NCI-H187 treated with DMSO at 0.1 percent for 48 hours (cell line): ENCODE results near the gene OR1F1.
A peak's percentile ranks its signal among the peaks of the same experiment; 100 is the strongest.
"Not testable (repeated sequence)": the region's sequence is repeated elsewhere in the genome, so short reads cannot be mapped to it uniquely, and the experiment has no call there.

ENCODE experiments used
- DNase-seq: peaks from one replicate; lab custom pipeline; 2025; lab: John Stamatoyannopoulos, UW

Gene OR1F1

DNA sequence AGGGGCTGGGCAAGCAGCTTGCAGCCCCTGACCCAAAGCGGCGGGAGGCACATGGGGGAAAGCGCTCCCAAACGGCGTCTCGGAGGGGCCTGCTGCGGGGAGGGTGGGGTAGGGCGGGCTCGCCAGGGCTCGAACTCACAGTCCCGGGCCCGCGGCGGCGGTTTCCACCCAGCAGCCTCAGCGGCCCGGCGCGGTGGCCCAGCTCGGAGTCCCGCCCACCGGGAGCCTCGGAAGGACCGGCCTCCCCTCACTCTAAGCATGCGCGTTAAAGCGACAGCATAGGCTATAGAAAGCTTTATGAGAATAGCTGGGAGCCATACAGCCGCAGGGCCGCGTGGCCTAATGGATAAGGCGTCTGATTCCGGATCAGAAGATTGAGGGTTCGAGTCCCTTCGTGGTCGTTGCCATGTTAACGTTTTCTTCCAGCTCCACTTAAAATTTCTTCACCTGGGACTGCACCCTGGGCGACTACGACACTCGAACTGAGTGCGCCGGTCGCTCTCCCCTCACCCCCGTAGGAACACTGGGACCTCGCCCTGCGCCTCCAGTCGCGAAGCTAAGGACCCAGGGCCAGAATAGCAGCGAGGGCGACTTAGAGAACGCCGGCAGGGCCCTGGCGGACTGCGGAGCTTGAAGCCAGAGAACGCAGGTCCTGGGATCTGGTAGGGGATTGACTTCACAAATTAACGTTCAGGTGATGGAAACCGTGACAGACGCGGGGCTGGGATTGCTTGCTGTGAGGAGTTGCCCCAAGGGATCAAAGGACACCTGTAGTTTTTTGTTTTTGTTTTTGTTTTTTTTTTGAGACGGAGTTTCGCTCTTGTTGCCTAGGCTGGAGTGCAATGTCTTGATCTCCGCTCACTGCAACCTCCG lies 37.4 kb upstream of the OR1F1 start:
- peak; percentile 95 for DNase-seq

DNA sequence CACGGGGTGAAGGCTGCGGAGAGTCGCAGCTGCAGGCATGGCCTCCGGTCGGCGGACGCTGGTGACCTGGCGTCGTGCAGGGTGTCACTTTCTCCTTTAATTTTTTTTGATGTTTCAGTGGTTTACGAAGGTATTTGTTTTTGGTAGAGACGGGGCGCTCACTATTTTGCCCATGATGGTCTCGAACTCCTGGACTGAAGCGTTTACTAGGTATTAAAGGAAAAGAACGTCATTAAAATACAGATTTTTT lies 36.1 kb upstream of the OR1F1 start:
- no peak for DNase-seq

- DNase-seq: peak; percentile 67
Measured at GRCh38 chr16:3152277-3152990, 35.6 kb upstream of the OR1F1 start.

DNA sequence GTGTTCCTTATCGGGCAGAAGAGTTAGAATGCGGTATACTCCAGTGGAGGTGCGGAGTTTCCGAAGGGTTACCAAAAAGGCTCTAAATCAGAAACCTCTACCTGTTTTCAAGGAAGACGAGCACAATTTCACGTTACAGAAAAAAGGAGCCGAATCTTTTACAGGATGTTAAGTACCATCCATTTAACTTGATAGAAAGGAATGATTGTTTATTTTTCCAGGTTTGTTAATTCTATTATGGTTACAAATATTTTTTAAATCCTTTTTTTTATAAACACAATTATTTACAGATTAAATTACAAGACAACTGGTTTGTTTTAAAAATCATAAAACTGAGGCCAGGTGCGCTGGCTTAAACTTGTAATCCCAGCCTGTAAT lies 35.0 kb upstream of the OR1F1 start:
- no peak for DNase-seq

DNA sequence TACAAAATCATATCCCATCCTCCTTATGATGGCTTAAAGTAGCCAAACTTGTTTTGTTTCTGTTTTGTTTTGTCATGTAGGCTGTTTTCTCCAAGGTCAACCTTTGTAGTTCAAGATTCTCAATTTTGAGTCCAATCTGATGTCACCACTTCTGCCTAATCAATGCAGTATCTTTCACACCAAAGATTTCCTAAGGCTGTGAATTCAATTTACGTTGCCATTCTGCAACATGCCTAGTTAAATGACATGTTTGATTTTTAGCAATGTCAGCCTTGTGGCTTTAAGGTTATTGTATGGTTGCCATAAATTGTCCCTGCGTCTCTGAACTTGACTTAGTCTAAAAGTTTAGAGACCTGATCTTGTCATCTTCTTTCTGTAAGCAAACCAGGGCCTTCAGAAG lies 32.8 kb upstream of the OR1F1 start:
- DNase-seq: no peak

- no peak for DNase-seq
Measured at GRCh38 chr16:3155972-3156371, 32.0 kb upstream of the OR1F1 start.

DNA sequence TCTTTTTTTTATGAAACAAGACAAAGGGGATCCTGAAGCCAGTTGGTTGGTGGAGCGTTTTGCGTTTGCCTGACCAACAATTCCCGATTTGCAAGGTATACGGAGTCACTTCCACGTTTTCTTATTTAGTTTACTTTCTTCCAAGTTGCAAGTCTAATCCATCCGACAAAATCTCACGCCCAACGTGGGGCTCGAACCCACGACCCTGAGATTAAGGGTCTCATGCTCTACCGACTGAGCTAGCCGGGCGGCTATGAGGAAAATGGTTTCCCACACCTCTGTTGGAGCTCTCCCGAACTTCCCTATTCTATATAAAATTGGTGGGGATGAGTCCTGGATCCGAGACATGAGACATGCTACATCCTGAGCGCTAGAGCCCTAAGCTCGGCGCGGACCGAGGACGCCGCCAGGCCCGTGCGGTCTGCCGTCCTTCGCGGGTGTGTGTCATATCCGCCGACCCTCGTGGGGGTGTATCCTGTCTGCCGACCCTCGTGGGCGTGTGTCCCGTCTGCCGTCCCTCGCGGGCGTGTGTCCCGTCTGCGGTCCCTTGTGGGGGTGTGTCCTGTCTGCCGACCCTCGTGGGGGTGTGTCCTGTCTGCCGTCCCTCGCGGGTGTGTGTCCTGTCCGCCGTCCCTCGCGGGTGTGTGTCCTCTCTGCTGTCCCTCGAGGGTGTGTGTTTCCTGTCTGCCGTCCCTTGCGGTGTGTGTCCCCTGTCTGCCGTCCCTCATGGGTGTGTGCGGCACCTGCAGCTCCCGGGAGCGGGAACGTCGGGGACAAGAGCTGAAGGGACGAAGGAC lies 30.6 kb upstream of the OR1F1 start:
- peak; percentile 58 for DNase-seq

DNA sequence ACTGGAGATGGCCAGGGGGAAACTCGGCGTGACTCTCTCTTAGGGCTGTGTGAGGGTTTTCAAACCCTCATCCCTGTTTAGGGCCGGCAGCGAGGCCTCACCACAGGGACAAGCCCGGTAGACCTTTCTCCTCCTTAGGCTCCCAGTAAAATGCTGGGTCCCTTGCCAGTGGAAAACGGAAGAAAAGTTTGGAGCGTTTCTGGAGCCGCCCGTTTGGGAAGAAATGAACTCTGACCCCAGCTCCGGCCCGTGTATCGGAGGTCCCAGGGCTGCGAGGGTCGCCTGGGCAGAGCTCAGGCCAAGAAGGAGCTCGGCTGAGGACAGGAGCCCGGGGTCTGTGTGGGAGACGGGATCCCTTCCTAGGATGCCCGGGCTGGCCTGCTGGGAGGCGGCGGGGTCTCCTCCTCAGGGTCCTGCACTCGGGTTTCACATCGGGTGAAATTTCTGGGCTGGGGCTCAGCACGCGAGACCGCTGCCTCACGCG lies 29.9 kb upstream of the OR1F1 start:
- no peak for DNase-seq

DNA sequence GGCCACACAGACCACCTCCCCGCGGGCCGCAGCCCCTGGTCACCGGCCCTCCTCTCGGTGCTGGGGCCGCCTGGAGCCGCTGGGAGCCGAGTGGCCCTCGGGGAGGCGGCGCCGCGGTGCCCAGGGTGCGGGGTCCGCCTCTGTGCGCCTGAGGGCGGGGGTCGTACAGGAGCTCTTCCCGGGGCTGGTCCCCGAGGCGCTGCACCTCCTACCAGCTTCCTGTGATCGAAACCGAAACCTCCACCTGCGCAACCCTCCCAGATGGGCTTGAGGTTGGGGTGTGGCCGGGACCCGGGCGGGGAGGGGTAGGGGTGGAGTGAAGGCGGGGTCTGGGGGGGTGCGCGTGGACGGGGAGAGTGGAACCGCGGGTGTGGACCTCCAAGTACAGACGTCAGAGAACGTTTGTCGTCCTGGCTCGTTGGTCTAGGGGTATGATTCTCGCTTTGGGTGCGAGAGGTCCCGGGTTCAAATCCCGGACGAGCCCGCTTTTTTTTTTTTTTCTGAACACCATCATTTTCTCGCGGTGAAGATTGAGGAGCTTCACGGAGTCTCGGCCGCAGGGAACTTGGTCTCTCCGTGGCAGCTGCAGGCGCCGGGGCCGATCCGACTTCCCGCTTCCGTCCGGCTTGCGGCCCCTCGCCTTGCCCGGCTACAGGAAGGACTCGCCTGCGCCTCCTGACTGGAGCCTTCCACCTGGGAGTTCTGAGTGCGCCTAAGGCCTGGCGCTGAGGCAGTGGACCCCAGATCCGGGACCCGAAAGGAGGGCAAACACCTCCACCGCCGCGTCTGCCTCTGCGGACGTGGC lies 29.3 kb upstream of the OR1F1 start:
- DNase-seq: peak; percentile 58

- DNase-seq: no peak
Measured at GRCh38 chr16:3161235-3162018, 26.6 kb upstream of the OR1F1 start.

- no peak for DNase-seq
Measured at GRCh38 chr16:3164121-3164991, 23.6 kb upstream of the OR1F1 start.

DNA sequence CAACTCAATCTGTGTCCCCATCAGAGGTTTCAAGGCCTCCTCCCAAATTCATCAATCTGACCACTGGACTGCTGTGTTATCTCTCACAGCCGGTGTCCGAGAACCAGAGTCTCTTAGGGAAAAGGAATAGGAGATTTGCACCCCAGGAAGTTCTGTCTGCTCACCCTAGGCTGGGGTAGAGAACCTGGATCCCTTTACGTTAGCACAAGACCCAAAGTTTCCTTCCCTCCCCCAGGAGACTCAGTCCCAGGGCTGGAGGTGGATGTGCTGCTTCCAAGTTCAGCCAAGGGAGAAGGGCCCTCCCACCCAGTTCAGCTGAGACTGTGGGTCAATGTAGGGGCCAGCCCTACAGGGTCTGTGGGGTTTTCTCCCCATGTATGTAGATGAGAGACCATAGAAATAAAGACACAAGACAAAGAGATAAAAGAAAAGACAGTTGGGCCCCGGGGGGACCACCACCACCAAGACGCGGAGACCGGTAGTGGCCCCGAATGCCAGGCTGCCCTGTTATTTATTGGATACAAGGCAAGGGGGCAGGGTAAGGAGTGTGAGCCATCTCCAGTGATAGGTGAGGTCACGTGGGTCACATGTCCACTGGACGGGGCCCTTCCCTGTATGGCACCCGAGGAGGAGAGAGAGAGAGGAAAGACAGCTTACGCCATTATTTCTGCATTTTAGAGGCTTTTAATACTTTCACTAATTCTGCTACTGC lies 22.7 kb upstream of the OR1F1 start:
- DNase-seq: no peak

DNA sequence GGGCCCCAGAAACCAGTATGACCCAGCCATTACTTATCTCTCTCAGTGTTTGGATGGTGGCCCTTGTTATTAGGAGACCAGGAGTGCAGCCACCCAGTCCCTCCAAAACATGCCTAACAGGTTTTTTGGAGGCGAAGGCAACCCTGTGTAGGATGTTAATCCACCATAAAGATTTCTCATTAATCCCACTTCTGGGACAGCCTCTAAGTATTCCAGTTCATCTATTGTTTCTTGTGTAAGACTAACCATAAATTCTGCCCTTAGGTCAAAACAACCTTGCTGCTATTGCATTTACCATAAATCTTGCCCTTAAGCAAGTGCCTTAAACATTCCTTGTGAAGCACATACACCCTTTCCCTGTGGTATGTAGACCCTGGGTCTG lies 21.5 kb upstream of the OR1F1 start:
- DNase-seq: no peak

DNA sequence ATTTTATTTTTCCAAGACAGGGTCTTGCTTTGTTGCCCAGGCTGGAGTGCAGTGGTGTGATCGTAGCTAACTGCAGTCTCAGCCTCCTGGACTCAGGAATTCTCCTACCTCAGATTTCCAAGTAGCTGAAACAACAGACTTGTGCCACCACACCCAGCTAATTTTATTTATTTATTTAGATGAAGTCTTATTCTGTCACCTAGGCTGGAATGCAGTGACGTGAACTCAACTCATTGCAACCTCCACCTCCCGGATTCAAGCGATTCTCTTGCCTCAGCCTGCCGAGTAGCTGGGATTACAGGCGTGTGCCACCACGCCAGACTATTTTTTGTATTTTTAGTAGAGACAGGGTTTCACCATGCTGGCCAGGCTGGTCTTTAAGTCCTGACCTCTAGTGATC lies 19.3 kb upstream of the OR1F1 start:
- not testable (repeated sequence) for DNase-seq

GRCh38 chr16:3170440-3171180 lies 17.4 kb upstream of the OR1F1 start:
- DNase-seq: no peak

GRCh38 chr16:3171181-3171854 lies 16.7 kb upstream of the OR1F1 start:
- no peak for DNase-seq

- DNase-seq: no peak
Measured at GRCh38 chr16:3171855-3172593, 16.0 kb upstream of the OR1F1 start.
